ENCODE data around the gene AHCY. TPM values are rescaled to one million over a fixed set of nuclear protein-coding genes. Genes with fewer than 3 reads are reported as not detected.
"Not testable (repeated sequence)": the region's sequence is repeated elsewhere in the genome, so short reads cannot be mapped to it uniquely, and the experiment has no call there.

The AHCY gene
- total RNA-seq, 1 experiment from 2014 or later, result 216 TPM

DNA sequence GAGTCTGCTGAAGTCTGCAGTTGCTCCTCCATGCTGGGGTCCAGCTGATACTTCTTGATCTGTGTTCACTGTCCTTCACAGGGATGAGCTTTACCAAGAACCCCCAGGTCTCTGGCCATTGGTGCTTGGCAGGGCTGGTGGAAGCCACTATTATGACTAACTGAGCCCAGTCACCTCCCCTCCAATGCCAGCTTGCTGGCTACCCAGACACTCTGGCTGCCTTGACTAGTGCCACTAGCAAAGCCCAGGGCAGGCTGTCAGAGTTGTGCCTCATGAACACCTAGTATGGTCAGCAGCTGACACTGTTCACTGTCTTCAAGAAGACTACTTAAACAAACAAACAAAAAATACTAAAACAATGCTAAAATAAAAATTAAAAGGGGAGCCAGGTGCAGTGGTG lies 53.1 kb downstream of the AHCY start:
- H3K4me3 ChIP-seq, result no peak overlapping the region
- DNase-seq, result no peak
- no peaks in the 10 kb centered on the region for H3K36me3 ChIP-seq

DNA sequence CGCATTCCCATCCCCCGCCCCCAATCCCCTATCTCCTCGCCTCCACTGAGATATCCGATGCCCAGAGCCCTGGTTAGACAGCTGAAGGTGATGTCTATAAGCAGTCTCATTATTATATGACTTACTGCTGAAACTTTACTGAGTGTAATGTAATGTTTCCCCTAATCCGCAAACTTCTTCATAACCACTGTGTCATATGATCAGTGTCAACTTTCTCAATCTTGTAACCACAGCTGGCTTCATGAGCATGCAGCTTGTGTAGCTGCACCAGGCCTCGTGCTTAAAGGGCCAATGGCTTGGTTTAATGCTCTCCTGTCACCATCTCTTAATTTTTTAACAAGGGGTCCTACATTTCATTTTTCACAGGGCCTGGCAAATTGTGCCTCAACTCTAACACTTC lies 53.9 kb downstream of the AHCY start:
- H3K4me3 ChIP-seq, result no peak overlapping the region
- DNase-seq, result no peak
- H3K27me3 ChIP-seq, result no peaks in the 10 kb centered on the region
- no peaks in the 10 kb centered on the region for H3K9me3 ChIP-seq
- no peaks in the 10 kb centered on the region for H3K36me3 ChIP-seq

More for the DNA sequence above, 53.1 kb downstream of the AHCY start:
- Histone ChIP-seq H3K27me3 (no peaks in the 10 kb centered on the region), H3K9me3 (no peaks in the 10 kb centered on the region)

DNA sequence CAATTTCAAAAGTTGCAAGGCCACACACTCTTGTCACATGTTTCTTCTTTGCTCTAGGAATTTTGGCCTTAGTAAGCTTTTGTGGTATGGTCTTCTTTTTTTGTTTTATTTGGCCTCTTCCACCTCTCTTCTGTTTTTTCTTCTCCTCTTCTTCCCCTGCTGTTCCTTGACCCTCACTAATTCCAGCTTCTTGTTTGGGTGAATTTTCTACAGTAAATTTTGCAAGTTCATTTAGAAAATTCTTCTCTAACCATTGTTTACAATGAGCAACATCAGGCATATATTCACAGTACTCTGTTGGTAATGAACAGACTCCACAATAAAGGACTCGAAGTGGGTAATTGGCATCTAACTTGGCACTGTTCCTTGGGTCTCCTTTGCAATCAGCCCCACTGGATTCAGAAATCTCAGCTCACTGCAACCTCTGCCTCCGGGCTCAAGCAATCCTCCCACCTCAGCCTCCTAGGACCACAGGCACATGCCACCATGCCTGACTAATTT lies 57.0 kb downstream of the AHCY start:
- H3K36me3 ChIP-seq, result no peaks in the 10 kb centered on the region
- no peak overlapping the region for H3K4me3 ChIP-seq
- no peaks in the 10 kb centered on the region for H3K9me3 ChIP-seq
- DNase-seq, result no peak
- no peaks in the 10 kb centered on the region for H3K27me3 ChIP-seq

DNA sequence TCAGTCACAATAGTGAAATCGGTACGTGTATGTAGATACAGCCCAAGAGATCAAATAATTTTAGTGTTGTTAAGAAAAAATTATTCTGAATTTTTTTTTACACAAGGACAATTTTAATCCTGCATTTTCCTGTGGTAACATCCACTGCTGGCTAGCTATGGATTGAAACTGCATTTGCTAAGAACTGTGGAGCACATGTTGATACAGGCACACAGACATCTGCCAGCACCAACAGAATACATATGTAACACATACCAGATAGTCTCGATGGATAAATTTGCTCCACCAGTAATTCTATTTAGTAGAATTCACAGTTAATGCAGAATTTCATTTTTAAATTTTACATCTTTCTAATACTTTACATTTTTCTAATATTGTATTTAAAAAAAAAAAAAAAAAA lies 59.8 kb downstream of the AHCY start:
- no peak for DNase-seq
- no peak overlapping the region for H3K4me3 ChIP-seq
- no peaks in the 10 kb centered on the region for H3K27me3 ChIP-seq
- H3K36me3 ChIP-seq, result no peaks in the 10 kb centered on the region
- H3K9me3 ChIP-seq, result peaks cover 6% of the 10 kb centered on the region

DNA sequence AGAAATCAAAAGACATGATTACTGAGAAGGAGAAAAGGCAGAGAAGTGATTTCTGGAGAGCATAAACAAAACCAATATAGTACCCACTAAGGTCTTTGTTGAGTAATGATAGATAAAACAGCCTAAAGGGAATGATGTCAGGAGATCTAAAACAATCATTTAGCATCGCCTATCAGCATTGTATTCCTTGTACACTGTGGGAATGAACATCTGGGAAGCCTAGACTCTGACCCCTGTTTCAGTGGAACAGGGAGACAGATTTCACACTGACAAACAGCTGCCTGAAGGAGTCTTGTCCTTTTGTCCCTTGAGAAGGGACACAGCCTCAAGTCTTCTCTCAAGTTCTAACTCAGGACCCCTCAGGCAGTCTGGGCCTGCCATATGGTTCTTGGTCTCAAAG lies 60.3 kb downstream of the AHCY start:
- peaks cover 9% of the 10 kb centered on the region for H3K9me3 ChIP-seq
- no peaks in the 10 kb centered on the region for H3K36me3 ChIP-seq
- H3K27me3 ChIP-seq, result no peaks in the 10 kb centered on the region
- H3K4me3 ChIP-seq, result no peak overlapping the region
- DNase-seq, result no peak

DNA sequence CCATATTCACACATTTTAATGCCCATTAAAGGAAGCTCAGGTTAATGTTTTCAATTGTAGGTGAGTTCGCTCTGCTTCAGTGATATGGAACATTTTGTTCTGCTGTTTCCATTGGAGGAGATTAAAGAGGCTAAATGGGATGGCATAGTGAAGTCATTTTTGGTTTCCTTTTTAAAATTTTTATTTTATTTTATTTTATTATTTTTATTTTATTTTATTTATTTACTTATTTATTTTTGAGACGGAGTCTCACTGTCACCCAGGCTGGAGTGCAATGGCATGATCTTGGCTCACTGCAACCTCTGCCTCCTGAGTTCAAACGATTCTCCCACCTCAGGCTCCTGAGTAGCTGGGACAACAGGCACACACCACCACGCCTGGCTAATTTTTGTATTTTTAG lies 61.1 kb downstream of the AHCY start:
- DNase-seq, result not testable (repeated sequence)

DNA sequence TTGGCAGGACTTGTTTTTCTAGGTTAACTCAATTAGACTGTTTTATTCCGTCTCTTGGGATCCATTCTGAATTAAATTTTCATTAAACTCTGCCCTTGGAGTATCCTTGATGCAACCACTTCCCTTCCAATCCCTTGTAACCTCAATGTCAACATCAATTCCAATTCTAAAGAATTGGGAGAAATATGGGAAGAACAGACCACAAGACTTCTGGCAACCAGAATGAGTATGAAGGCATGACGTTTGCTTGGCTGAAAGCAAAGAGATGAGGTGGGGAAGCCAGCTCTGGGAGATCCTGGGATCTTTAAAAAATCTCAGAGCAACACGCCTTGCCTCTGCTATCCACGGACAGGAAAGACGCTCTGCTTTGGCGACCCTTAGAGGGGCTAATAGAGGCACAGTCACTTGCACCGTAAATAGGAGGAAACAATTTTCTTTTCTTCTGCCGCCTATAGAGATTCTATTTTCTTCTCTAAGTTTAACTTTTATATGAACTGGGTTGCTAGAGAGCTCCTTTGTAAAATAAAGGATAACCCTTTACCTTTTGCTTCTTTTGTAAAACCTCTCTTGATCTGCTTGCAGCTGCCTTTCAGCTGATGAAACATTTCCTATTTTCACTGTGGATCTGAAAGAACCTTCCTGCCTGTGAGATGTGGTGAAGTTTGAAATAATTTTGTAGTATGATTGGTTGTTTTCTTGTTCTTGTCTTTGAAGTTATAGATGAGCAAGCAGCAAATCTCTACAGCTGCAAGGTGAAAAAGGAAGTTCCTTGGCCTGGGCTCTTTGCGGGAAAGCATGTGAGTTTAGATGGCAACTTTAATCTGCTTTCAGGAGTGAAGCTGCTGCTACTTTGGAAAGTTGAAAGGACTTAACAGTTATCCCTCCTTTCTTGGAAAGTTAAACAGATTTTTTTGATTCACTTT lies 62.2 kb downstream of the AHCY start, which contains the start of gene ASIP:
Gene ASIP (plus strand): TSS at position 731 of the 923 bp plus-strand sequence. CDS start 18,952 bp downstream, outside the sequence.
- no peaks in the 10 kb centered on the region for H3K36me3 ChIP-seq
- no peaks in the 10 kb centered on the region for H3K27me3 ChIP-seq
- no peak within 1 kb of the TSS for H3K4me3 ChIP-seq
- no peak for DNase-seq
- peaks cover 19% of the 10 kb centered on the region for H3K9me3 ChIP-seq

More for the DNA sequence above, 61.1 kb downstream of the AHCY start:
- H3K27me3 ChIP-seq, H3K36me3 ChIP-seq, H3K4me3 ChIP-seq: not testable (repeated sequence)
- H3K9me3 ChIP-seq, result peaks cover 16% of the 10 kb centered on the region

DNA sequence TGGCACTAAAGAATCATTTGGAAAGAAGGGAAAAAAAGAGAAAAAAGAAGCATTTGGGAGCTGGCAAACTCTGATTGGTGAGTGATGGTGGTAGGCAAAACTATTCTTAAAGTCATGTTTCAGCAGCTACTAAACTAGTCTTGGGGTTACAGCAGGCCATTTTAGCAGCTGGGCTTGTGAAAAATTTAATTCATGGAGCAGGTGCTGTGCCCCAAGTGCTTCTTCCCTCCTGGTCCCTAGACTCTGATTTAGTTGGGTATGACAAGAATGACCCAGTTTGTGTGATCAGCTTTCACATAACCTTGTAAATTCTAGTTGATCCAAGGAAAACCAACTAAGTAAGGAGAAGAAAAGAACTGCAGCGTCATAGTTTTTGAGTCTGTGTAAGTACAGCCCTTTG lies 63.0 kb downstream of the AHCY start:
- no peaks in the 10 kb centered on the region for H3K36me3 ChIP-seq
- no peaks in the 10 kb centered on the region for H3K27me3 ChIP-seq
- DNase-seq, result no peak
- H3K9me3 ChIP-seq, result peaks cover 19% of the 10 kb centered on the region
- no peak overlapping the region for H3K4me3 ChIP-seq

DNA sequence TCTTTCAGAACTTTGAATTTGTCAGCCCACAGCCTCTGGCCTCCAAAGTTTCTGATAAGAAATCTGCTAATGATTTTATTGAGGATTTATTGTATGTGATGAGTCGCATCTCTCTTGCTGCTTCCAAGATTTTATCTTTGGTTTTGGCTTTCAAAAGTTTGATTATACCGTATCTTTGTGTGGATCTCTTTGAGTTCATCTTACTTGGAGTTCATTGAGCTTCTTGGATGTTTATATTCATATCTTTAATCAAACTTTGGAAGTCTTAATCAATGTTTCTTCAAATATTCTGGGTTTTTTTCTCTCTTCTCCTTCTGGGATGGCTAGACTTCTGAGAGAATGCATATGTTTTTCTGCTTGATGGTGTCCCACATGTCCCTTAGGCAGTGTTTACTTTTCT lies 65.2 kb downstream of the AHCY start:
- Histone ChIP-seq H3K36me3 (no peaks in the 10 kb centered on the region), H3K27me3 (no peaks in the 10 kb centered on the region), H3K9me3 (peaks cover 19% of the 10 kb centered on the region), H3K4me3 (no peak overlapping the region)
- no peak for DNase-seq

DNA sequence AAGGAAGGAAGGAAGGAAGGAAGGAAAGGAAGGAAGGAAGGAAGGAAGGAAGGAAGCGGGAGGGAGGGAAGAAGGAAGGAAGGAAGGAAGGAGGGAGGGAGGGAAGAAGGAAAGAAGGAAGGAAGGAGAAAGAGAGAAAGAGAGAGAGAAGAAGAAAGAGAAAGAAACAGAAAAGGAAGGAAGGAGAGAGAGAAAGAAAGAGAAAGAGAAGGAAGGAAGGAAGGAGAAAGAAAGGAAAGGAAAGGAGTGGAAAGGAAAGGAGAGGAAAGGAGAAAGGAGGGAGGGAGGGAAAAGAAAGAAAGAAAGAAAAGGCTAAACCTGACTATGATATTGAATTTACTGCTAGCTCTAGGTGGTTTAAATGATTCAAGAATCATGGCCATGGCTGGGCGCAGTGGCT lies 67.3 kb downstream of the AHCY start:
- DNase-seq, result no peak
- Histone ChIP-seq H3K4me3 (no peak overlapping the region), H3K36me3 (no peaks in the 10 kb centered on the region), H3K9me3 (peaks cover 23% of the 10 kb centered on the region), H3K27me3 (no peaks in the 10 kb centered on the region)

DNA sequence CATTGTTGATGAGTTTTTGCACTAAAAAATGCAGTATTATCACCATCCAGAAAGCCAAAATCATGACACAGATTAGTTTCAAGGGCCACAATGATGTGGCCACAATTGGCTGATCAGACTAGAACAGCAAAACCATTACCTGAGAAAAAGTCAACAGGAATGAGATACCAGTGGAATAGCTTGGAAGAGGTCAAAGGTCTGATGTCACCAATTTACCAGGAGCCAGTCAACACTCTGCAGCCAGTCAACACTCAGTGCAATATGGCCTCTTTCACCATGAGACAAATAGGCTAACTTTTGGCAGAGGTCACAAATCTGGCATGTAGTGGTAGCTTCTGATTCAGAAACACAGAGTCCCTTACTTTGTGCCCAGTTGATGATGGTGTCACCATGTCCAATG lies 69.5 kb downstream of the AHCY start:
- H3K27me3 ChIP-seq, result no peaks in the 10 kb centered on the region
- DNase-seq, result no peak
- H3K4me3 ChIP-seq, result no peak overlapping the region
- H3K9me3 ChIP-seq, result peaks cover 17% of the 10 kb centered on the region
- no peaks in the 10 kb centered on the region for H3K36me3 ChIP-seq

DNA sequence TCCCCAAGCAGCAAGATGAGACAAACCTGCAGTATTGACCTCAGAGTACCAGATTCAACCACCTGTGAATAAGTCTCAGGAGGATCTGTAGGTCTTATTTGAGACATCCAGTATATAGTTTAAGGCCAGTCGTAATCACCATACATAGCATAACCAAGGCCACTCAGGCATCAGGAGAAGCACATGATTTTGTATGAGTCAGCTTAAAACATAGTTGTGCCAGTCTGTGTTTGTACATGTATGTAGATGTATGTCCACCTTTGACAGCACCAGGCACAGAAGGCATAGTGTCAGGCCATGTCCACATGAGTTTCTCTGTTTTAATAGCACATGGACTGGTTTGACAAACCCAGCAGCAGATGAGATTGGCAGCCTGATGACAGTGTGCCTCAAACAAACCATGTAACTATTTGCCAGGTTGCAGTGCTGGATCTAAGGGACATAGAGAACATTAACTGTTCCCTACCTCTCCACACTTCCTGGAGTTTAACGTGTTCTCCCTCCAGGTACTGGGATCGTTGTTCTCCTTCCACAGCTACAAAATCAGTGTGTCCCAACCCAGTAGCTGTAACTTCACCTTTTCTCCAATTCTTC lies 70.6 kb downstream of the AHCY start:
- peaks cover 13% of the 10 kb centered on the region for H3K9me3 ChIP-seq
- DNase-seq, result no peak

DNA sequence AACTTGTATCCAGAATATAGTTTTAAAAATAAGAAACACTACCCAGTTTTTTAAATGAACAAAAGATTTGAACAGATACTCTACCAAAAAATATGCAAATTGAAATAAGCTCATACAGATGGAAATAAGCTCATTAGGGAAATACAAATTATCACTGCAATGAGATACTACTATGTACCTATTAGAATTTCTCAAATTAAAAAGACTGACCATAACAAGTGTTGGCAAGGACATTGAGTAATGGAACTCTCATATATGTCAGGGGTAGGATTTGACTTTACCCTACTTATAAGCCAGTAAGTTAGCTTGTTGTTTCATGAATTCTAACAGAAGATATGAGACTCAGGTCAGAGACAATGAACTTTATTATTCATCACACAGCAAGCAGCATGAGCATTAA lies 71.5 kb downstream of the AHCY start:
- peaks cover 4% of the 10 kb centered on the region; the same call in 1 of the 2 replicates for H3K9me3 ChIP-seq

More for the DNA sequence above, 70.6 kb downstream of the AHCY start:
- no peaks in the 10 kb centered on the region for H3K27me3 ChIP-seq
- H3K4me3 ChIP-seq, result no peak overlapping the region
- H3K36me3 ChIP-seq, result no peaks in the 10 kb centered on the region

More for the DNA sequence above, 71.5 kb downstream of the AHCY start:
- H3K4me3 ChIP-seq, result no peak overlapping the region
- no peak for DNase-seq
- H3K36me3 ChIP-seq, result no peaks in the 10 kb centered on the region
- no peaks in the 10 kb centered on the region for H3K27me3 ChIP-seq

Other genes with a start within 250 kb of the AHCY start
- gene EIF2S2, start 191.1 kb downstream of the AHCY start, total RNA-seq (2014; rRNA removed; shearing (Covaris generic); ENCODE audit: low replicate concordance), result 198 and 276 TPM in 2 replicates
- gene ASIP, start 61.9 kb downstream of the AHCY start, total RNA-seq (2014; rRNA removed; shearing (Covaris generic); ENCODE audit: low replicate concordance), result not detected in 2 replicates
- gene ITCH, start 59.9 kb upstream of the AHCY start, total RNA-seq (2014; rRNA removed; shearing (Covaris generic); ENCODE audit: low replicate concordance), result 26.2 and 47.8 TPM in 2 replicates
- 96.3 and 137 TPM in 2 replicates for gene DYNLRB1, start 213.1 kb upstream of the AHCY start, total RNA-seq (2014; rRNA removed; shearing (Covaris generic); ENCODE audit: low replicate concordance)

Data from MG63 (cell line).